Stimulated activated CD8-positive, alpha-beta memory T cell treated with anti-CD3 and anti-CD28 coated beads, Interleukin-15, amount 100 ng/mL, for 4 hours (primary cell): ENCODE results near the gene BRICD5.

Experiments used
- DNase-seq, 2 donors: peaks; one replicate each; pipeline ENCODE4 v3.0.0-alpha.2; 2020; ENCODE audit warnings: low read depth in 2 of 2

Gene BRICD5

DNA sequence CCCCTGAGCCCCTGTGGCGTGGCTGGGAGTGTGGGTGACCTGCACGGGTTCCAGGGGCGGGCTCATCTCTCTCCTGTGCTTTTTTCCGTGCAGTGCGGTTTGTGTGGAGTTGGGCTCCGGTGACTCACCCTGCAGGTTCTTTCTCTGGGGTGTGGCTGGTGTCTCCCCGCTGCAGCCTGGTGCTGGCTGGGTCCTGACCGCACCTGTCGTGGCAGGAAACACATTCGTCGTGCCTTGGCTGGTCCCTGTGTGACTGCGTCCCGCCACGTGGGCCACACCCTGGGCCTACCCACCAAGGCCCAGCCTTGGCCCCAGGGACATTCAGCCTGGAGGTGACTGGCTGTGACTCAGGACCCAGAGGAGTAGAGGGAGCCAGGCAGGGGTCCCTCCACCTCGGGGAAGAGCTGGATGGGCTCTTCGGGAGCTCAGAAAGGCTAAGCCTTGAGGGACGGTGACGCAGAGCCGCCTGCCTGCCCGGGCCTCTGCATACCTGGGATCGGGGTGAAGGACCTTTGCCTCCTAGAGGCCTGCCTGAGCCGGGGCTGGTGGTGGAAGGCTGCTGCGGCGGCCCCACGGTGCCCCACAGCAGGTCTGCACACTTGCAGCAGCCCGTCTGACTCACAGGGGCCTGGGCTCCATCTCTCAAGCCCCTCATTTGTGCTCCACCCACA lies 47.3 kb downstream of the BRICD5 start:
- no peak for DNase-seq

DNA sequence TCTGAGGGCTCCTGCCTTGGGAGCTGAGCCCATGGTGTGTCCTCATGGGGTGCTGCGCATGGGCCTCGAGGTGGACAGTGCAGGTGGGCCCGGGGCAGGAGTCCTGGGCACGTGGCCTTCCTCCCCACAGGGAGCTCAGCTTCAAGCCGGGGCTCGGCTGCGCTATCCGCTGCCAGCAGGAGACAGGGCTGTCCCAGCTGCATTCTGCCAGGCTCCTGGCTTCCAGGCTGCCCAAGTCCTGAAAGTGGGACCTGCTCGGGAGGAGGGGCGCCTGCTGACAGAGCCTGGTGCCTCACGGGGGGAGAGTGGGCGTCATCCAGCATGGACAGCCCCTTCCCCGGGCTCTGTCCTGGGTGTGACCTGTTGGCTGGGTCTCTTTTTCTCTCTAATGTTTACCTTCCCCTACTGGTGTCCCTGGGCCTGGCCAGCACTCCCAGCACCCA lies 48.0 kb downstream of the BRICD5 start:
- no peak for DNase-seq

DNA sequence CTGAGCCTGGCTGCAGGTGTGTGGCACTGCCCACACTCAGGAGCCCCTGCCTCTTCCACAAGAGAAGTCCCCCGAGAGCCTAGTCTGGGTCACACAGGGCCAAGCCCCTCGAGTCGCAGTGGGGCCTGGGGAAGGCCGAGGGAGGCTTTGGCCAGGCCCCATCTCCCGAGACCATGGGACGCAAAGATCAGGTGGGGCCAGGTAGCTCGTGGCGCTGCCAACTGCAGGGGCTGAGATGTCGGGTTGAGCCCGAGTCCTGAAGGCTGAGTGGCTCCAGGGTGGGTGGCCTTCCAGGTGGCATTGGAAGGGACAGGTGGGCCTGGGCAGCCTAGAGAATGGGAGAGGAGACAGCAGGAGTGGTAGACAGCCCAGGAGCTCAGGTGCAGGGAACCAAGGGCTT lies 48.8 kb downstream of the BRICD5 start:
- no peak for DNase-seq

DNA sequence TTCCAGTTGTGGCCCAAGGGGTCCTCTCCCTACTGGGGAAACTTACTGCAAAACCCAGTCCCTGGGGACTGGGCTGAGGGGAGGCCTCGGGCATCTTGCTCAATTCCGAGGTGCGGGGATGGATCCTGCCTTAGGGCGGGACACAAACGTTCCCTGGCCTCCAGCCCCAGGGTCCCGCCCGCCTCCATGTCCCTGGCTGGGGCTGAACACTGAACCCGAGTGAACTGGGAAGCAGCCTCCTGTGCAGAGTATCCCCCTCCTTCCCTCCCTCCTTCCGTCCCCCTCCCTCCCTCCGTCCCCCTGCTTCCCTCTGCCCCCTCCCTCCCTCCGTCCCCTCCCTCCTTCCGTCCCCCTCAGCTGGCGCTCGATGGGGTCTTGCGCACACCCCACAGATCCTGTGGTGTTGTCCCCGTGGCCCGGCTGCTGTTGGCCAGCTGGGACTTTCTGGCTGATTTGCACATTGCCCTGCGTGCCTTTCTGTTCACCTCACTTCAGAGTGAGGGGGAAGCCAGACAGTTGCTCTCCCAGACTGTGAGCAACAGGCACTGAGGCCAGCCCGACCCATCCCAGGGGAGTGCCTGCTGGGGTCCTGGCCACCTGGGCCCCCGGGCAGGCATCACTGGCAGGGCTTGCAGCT lies 49.6 kb downstream of the BRICD5 start:
- DNase-seq, result no peak
